ENCODE data around the gene TNFRSF14.
A peak's percentile ranks its signal among the peaks of the same experiment; 100 is the strongest.

Gene TNFRSF14

GRCh38 chr1:2556277-2556677 is at the start of gene TNFRSF14:
Gene TNFRSF14 (plus strand): TSS chr1:2556371. CDS start chr1:2556665, 294 bp downstream.
- DNase-seq, result peak; percentile 68

- no peak for DNase-seq
Observed at GRCh38 chr1:2506901-2507565, 49.1 kb upstream of the TNFRSF14 start.

- DNase-seq, result no peak
Observed at GRCh38 chr1:2507744-2508155, 48.4 kb upstream of the TNFRSF14 start.

DNA sequence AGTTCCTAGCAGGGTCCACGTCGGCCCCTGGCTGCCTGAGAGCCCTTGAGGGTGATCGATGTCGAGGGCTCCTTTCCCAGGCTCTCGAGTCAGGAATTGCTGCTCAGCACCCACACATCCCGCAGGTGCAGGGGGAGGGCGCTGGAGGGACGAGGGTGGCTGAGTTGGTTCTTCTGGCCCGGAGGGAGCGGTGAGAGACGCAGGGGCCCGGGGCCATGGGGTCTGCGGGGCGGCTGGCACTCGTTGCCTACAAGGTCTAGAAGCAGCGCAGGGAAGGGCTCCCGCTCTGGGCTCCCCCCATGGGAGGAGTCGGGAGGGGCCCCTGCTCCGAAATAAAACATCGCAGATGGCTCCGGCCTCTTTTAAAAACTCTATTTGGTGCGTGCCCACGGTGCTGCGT is 48.0 kb upstream of the TNFRSF14 start:
- DNase-seq, result no peak

- DNase-seq, result no peak
Observed at GRCh38 chr1:2508751-2509150, 47.4 kb upstream of the TNFRSF14 start.

- no peak for DNase-seq
Observed at GRCh38 chr1:2509589-2509988, 46.6 kb upstream of the TNFRSF14 start.

DNA sequence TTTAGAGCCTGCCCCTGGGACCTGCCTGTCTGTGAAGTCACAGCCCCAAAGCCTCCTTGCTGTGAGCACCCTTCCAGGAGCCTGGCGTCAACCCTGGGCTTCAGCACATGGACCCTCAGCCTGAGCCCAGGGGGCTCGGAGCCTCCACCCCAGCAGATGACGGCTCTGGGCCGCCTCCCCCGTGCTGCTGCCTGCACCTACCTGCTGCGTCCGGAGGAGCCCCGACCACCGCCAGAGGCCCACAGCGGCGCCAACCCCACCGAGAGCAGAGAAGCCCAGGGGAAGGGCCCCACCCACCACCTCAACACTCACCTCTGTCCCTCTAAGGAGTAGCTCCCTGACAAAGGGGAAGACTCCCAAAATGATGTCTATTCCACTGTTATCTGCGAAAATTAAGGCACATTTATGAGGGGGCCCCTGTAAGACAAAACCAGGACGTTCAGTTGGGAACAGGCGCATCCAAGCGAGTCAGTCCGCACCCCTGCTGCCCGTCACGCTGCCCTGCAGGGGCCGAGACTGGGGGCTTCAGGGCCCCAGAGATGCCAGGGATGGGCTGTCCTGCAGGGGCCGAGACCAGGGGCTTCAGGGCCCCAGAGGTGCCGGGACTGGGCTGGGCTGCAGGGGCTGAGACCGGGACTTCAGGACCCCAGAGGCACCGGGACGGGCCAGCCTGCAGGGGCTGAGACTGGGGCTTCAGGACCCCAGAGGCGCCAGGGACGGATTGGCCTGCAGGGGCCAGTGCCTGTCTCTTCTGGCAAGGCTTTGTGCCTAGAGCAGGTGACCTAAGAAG is 45.6 kb upstream of the TNFRSF14 start:
- DNase-seq, result no peak

DNA sequence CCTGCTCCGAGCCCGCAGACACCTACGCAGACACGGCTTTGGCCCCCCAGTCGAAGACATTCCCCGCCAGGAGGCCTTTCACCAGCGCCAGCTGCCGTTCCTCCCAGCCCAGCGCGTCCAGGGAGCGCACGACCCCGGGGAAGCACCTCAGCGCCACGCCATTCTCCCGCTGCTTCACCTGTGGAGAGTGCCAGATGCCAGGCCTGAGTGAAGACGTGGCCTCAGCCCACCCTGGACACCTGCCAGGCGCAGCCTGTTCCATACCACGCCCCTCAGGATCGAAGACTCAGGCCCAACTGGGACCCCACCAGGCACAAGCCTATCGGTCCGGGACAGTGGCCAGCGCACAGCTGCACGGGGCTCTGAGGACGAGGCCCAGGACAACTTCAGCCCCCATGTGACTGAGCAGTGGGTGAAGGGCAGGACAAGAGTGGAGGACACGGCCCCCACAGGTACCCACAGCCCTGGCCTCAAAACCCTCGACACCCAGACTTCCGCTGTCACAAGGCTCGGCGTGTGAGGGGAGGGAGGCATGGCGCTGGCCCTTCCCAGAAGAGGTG is 43.2 kb upstream of the TNFRSF14 start:
- DNase-seq, result no peak

GRCh38 chr1:2513939-2514652 is 42.1 kb upstream of the TNFRSF14 start:
- DNase-seq, result no peak

DNA sequence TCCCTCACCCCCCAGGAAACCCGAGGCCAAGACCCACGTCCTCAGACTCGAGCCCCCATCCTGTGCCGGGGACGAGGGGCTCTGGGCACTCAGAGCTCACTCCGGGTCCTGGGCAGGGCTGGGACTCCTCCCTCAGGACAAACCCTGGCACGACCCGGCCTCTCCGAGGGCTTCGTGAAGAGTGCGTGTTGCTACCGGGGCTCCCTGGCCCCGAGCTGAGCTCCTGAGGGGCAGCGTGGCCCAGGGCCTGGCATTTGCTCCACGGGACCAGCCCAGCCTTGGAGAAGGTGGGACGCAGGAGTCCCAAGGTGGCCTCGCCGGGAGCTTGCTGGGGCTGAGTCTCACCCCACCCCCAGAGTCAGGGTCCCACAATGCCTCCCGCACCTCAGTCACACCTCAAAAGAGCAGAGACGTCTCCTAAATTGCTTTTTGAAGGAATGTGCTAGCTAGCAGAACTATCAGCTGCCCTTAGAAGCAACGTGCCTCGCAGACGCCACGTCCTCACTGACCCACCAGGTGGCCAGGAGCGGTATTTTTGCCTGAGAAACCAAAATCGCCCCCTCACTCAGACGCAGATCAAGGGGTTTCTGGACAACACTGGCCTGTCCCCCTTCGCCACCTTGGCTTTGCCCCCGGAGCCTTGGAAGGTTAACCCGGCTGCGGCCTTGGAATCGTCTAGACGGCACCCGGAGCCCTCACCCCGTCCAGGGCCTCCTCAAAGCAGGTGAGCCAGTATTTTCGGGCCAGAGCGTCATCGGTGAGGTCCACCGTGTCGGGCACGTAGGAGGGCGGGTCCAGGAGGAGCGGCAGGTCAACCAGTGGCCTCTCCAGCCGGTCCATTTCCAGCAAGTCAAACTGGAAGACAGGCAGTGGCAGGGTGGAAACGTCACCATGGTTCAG is 41.1 kb upstream of the TNFRSF14 start:
- DNase-seq, result no peak

DNA sequence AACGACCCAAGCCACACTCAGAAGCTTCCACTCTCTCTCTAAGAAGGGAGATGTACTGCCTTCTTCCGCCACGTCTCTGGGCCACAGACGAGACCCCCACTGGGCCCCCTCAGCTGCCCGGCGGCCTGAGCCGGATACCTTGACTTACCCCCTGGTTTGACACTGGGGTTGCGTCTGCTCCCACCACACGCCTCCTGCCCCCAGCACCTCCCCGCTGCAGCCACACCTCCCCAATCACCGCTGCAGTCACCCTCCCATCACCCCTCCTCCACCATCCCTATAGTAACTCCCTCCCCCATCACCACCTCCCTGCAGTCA is 40.4 kb upstream of the TNFRSF14 start:
- DNase-seq, result no peak

DNA sequence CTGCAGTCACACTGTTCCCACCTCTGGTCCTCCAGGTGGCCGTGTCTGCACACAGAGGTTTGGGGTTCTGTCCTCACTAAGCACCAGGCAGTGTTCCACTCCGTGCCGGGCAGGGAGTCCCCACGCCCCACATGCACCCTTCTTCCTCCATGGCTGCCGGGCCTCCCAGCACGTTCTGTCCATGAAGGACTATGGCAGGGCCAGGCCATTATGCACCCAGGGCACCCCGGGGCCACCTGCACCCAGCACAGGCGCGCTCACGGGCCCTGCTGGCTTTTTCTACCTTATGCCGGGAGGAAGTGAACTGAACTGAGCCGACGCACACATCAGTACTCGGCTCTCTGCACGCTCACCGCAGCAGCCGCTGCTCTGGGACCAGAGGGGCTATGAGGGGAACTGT is 40.0 kb upstream of the TNFRSF14 start:
- no peak for DNase-seq

- no peak for DNase-seq
Observed at GRCh38 chr1:2516946-2517345, 39.2 kb upstream of the TNFRSF14 start.

- no peak for DNase-seq
Observed at GRCh38 chr1:2517966-2518365, 38.2 kb upstream of the TNFRSF14 start.

- no peak for DNase-seq
Observed at GRCh38 chr1:2518528-2518927, 37.6 kb upstream of the TNFRSF14 start.

DNA sequence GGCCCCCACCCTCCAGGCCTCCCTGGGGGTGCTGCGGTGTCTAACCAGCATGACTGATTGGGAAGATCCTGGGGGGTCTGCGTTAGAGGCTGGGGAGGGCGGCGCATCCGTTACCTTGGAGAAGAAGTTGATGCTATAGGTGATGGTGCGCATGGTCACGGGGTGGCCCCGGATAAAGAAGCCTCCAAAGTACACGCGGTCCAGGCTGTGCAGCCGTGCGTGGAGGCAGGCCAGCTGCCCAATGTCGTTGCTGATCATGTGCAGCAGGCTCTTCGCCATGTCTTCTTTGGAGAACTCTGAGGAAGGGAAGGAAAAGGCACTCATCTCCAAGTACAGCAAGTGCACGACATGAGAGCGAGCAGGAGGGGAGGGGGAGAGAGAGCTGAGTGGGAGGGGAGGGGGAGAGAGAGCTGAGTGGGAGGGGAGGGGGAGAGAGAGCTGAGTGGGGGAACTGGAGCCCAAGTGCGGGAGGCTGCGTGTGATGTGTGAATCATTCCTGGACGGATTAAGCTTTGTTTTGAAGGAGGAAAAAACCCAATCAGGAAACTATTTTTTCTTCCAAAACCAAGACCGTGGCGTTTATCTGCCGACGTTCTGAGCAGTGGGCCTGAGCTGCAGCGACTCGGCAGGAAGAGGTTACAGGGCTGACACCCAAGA is 37.0 kb upstream of the TNFRSF14 start:
- no peak for DNase-seq

DNA sequence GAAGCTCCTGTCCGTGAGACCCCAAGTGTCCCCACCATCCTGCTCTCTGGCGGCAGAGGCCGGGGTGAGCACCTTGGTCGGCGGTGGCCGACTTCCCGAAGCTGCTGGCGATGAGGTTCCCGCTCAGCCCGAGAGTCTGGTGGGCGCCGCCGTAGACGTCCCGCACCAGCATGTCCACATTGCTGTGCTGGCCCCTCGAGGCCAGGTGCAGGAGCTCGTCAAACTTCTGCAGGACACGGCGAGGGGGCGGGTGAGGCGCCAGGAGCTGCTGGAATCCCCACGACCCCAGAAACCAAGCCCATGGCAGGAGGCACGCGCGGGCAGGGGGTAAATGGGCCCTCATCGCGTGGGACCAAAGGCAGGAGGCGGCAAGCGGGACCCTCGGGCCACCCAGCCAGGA is 36.4 kb upstream of the TNFRSF14 start:
- DNase-seq, result no peak

DNA sequence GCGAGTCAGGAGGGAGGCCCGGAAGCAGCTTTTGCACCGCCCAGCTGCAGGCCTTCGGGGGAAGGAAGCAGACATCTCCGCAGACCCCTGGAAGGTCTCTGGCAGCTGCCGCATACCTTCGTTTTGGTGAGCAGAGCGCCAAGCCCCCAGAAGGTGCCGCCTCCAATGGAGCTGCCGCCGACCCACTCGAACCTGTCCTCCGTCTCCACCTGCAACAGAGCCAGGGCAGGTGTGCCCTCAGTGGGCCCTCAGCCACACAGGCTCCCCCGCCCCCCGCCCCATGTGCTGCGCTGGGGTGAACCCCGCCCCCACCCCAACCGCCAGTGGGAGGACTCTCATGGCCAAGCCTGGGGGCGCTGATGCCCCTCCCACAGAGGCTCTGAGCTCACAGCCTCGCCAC is 36.0 kb upstream of the TNFRSF14 start:
- DNase-seq, result no peak

DNA sequence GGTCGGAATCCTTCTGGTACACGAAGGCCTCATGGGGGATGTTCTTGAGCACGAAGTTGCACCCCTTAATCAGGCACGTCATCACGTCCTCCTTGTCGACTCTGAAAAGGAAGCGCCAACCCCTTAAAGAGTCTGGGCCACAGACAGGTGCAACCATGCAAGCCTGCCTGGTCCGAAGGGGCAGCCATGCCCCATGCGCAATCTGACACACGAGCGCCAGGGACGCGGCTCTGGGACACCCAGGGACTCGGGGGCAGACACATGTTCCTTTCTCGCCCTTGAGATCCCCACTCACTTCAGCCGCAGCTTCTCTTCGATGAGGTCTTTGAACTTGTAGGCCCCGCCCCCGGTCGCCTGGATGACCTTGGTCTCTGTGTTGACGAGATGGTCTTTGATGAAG is 35.4 kb upstream of the TNFRSF14 start:
- DNase-seq, result no peak

GRCh38 chr1:2522230-2522629 is 33.9 kb upstream of the TNFRSF14 start:
- DNase-seq, result no peak

DNA sequence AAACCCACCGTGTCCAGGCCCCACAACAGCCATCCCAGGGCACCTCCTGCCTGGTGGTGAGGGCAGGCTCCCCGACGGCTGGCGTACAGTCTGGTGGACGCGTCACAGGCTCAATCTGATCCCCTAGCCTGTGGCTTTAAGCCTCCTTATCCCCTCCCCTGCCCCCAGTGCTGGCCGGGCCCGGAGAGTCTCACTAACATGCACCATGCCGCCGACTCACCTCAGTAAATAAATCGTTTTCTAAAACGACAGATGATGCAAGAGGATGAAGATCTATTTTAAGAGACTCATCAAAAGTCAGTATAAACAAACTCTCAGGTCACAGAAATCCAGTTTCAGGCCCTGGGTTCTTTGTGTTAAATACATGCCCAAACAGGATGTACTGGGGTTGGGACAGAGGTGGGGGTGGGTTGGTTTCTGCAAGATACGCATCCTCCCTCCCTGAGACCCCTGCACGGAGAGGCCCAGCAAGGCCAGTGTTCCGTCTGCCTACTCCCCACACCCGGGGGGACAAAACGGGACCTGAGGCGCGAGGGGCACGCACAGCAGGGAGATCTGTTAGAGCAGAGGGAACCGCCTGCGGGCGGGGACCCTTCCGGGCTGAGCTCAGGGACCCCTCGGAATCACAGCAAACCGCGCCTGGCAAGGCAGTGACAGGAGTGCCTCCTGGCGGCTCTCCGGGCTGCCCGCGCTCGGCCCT is 32.8 kb upstream of the TNFRSF14 start:
- DNase-seq, result no peak
